HG03378 (cell line): ENCODE results near the gene DDX25.

Experiments used
- ATAC-seq: cut with Tn5 transposase; IDR thresholded peaks from one replicate; pipeline ENCODE4 v1.9.1; 2021; ENCODE audit warnings: mild to moderate bottlenecking, moderate library complexity; ENCODE audit not compliant: unreplicated experiment

The DDX25 gene

DNA sequence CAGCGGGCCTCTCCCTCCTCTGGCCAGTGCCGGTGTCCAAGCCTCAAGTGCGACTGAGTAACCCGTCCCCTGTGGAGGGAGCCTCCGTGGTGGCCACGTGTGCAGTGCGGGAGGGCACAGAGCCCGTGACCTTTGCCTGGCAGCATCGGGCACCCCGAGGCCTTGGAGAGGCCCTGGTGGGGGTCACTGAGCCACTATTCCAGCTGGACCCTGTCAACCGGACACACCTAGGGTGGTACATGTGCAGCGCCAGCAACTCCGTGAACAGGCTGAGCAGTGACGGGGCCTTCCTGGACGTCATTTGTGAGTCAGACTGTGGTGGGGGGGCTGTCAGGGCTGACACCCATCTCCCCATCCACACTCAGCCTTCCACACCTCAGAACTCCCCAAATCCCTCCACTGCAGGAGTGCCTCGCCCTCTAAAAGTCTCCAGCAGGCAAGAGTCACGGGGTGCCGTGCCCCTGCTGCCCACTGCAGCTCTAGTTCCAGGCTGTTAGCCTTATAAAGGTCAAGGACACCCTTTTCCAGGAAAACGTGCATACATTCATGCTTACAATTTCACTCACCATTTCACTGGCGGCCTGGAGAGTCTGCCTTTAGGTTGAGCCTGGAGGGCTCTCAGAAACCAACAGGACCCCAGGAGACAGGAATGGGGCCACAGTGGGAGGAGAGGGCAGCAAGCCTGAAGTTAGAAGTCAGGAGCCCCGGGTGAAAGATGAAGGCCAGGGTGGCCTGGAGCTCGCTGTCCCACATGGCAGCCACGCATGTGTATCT is 44.2 kb downstream of the DDX25 start:
- ATAC-seq, result no peak

- ATAC-seq, result no peak
Observed at GRCh38 chr11:125949271-125950177, 45.2 kb downstream of the DDX25 start.

GRCh38 chr11:125950178-125950490 is 45.8 kb downstream of the DDX25 start:
- no peak for ATAC-seq

DNA sequence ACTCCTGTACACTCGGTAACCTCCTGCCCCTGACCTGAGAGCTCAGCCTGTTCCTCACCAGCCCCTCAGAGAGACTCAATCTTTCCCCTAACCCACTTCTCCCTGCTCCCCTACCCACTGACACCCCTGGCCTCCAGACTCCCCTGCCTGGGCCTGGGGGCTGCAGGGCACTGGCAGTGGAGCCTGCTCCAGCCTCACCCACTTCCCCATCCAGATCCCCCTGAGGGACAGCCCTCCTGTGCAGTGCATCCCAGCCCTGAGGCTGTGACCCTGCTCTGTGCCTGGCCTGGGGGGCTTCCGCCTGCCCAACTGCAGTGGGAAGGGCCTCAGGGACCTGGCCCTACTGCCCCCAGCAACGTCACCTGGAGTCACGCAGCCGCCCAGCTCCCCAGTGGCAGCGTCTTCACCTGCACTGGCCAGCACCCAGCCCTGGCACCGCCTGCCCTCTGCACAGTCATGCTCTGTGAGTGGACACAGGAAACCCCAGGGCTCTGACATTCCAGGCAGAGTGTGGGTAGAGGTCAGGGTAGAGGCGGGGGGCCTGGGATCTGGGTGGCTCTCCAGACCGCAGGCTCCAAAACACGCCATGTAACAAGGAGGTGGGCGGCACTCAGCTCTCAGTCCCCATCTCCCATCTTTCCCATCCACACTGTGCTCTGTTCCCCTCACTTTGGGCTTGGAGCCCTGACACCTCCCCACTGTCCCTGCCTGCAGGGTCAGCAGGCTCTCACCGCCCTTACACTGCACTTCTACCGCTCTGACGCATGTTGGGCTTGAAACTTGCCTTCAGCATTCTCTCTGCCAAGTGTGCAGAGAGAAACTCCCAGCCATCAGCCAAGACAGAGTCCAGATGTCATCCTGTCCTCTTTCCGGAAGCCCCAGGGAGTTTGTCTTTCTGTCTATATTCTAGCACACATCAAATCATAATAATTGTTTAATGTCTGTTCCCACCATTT is 46.7 kb downstream of the DDX25 start:
- no peak for ATAC-seq

- ATAC-seq, result no peak
Observed at GRCh38 chr11:125951731-125952130, 47.4 kb downstream of the DDX25 start.

- ATAC-seq, result no peak
Observed at GRCh38 chr11:125952559-125952958, 48.3 kb downstream of the DDX25 start.

DNA sequence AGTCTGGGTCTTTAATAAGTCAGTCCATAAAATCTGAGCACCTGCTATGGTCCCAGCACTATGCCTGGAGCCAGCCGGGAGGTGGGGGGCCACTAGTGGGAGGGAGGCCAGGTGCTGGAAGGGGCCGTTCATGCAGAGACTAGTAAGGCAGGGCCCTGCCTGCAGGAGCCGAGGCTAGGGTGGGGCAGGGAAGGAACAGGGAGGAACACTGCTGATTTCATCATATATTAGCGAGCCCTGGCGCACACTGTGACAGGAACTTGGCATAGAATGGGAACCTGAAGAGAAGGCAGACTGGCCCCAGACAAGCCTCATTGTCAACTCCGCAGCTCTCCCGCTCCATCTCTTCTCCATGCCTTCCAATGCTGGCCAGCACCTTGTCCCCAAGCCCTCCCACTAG is 48.7 kb downstream of the DDX25 start:
- ATAC-seq, result no peak

DNA sequence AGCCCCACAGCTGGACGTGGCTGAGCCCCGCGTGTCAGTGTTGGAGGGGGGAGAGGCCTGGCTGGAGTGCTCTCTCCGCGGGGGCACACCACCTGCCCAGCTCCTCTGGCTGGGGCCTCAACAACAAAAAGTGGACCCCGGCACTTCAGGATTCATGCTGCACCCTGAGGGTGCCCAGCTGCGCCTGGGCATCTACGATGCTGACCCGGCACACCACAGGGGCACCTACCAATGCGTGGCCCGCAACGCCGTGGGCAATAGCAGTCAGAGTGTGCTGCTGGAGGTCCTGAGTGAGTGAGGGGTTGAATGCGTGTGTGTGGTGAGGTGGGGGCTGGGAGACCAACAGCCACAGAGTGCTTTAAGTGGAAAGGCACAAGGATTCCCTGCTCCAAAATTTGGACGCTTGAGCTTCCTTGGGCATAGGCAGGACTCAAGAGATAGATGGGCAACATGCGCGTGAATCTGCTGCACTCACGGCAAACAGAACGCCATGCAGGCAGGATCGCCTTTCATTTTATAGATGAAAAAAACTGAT is 49.2 kb downstream of the DDX25 start:
- no peak for ATAC-seq

DNA sequence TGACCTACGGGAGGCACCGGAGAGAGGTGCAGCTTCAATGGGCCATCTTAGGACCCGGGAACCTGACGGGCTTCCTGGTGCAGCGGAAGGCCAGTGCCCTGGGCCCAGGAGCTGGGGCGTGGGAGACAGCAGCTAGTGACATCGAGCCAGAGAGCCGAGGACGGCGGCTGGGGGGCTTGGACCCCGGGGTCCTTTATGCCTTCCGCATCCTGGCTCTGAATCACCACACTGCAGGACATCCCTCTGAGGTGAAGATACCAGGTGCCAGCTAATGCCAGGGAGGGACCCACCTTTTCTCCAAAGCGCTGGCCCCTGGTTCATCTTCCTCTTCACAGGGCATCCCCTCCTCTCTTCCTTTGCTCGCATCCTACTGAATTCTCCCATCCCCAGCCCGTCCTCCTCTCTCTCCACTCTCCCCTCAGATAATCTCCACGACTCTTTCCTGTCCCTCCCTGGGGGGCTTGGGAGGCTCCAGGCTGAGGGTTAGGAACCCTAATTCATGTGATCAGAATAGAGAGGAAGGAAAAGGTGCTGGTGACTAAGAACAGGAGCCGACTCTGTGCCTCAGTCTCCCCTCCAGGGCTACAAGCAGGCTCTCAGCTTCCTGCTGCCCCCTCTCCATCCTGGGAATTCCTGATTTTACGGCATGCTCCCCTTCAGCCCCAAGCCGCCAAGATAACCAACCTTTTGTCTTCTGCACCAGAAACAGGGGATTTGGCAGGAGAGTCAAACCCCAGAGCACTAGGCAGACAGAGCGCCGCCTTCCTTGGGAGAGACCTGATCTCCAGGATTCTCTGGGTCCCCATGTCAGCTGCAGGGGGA is 50.0 kb downstream of the DDX25 start:
- no peak for ATAC-seq

DNA sequence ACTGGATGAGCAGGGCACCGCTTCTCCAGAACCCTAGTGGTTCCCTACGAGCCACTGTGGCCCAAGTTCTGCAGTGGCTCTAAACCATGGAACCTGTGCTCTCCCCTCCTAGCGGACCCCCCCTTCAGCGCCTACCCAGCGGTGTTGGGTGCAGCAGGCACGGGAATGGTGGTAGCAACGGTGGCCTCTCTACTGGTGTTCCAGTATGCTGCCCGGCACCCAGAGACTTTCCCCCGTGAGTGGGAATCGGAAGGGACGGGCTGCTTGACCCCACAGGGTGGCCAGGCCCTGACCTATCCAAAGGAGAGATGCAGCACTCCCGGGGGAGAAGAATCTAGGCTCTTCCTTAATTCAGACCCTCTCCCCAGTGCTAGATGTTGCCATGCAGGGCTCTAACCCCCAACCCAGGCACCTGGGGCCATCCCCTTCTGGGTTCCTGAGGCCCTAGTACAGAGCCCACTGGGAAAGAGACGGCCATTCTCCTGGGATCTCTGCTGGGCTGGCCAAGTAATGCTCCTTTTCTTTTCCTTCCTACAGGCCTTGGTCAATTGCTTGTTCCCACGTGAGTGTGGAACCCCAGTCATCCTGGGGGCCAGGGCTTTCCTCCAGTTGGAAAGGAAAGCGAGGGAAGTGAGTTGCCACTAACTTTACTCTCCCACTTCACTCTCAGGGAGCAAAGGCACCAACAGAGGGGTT is 50.8 kb downstream of the DDX25 start:
- ATAC-seq, result no peak

- ATAC-seq, result no peak
Observed at GRCh38 chr11:125955856-125956255, 51.5 kb downstream of the DDX25 start.

- no peak for ATAC-seq
Observed at GRCh38 chr11:125956391-125957134, 52.3 kb downstream of the DDX25 start.

DNA sequence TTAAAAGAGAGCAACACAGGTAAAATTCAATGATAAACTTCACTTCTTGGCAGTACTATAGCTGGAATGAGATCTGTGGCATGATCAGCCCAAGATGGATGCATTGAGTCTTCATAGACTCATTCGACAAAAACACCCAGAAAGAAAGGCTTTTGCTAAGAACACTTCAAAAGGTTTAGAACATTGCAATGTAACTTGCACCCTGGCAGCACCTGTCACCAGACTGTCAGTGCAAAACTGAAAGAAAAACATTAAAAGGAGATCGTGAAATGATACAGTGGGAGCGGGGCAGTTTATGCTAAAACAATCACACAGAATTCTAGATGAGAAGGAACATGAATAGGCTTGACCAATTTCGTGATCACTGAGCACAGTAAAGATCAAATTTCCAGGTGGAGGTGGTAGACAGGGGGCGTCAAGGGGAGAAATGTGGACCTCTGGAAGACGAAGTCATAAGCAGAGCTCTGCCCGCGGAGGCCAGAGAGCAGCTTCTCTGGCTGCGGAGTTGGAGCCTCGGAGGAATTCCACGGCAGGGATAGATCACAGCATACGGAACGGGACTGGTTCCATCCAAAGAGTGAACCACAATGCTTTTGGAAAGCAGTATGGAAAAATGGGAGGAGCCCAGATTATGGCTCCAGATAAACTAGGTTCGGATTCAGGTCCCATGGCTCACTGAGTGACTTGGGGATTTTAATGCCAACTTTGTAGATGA is 53.5 kb downstream of the DDX25 start:
- no peak for ATAC-seq

DNA sequence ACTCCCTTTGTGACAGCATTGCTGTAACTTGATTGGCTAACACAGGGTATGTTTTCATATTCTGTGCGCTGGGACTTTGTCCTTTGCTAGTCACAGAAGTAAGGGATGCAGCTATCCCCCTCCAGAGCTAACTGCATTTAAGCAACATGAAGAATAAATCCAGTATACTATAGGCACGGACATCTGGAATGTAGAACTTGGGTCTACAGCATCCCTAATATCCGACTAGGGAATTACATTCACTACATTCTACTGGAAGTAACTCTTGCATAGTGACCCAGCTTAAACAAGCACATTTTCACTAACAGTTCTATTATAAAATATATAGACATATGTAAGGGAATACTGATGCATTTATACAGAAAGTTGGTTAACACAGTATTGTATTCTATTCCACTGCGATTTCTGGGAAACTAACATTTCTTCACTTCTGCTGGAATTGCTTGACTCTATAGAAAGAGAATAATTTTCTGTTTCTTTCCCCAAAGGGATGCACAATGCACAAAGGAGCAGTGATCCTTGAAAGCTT is 54.6 kb downstream of the DDX25 start:
- no peak for ATAC-seq

GRCh38 chr11:125959511-125959910 is 55.2 kb downstream of the DDX25 start:
- no peak for ATAC-seq

GRCh38 chr11:125959931-125960330 is 55.6 kb downstream of the DDX25 start:
- ATAC-seq, result no peak

DNA sequence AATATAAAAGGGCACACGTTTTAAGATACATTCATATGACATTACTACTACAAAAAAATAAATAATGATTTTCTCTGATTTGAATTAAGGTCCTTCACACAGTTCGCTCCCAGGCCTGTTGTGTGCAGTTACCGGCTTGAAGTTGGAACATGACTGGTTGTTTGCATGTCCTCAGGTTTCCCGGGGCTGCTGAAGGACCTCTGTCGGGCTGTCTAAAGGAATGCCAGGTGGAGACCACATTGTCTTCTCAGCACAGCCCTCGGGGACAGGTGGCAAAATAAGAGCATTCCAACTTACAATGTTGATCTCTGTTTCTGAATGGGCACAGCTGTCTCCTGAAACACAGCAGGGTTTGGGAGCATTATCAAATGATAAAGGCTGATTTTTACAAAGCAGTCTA is 56.5 kb downstream of the DDX25 start:
- no peak for ATAC-seq

DNA sequence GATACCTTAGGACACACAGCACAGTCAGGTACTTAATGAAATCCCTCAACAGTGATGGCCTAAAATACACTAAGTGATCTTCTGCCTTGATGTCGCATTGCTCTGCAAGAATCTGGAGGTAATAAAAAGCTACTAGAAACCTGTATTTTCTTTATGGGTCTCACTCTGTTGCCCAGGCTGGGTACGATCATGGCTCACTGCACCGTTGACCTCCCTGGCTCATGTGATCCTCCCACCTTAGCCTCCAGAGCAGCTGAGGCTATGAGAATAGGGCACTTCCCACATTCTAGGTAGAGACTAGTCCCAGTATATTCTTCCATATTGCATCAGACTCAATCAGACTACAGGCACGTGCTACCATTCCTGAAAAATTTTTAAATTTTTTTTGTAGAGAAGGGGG is 63.2 kb downstream of the DDX25 start:
- ATAC-seq, result no peak
